GM10266 (cell line): ENCODE data around the gene SLC25A26.

Experiments used
- DNase-seq: peaks from one replicate; pipeline ENCODE4 v3.0.0; 2012; ENCODE audit errors: extremely low spot score
- TF ChIP-seq, protein P1 (sequence below): IDR thresholded peaks from 2 replicates; pipeline ENCODE4 v1.5.1; 2012; ENCODE audit warnings: mild to moderate bottlenecking, low read depth; ENCODE audit not compliant: control insufficient read depth, insufficient read depth; ENCODE audit errors: missing control alignments

The SLC25A26 gene

GRCh38 chr3:66405701-66406091, 184.9 kb downstream of the SLC25A26 start:
- TF ChIP-seq, protein P1, sequence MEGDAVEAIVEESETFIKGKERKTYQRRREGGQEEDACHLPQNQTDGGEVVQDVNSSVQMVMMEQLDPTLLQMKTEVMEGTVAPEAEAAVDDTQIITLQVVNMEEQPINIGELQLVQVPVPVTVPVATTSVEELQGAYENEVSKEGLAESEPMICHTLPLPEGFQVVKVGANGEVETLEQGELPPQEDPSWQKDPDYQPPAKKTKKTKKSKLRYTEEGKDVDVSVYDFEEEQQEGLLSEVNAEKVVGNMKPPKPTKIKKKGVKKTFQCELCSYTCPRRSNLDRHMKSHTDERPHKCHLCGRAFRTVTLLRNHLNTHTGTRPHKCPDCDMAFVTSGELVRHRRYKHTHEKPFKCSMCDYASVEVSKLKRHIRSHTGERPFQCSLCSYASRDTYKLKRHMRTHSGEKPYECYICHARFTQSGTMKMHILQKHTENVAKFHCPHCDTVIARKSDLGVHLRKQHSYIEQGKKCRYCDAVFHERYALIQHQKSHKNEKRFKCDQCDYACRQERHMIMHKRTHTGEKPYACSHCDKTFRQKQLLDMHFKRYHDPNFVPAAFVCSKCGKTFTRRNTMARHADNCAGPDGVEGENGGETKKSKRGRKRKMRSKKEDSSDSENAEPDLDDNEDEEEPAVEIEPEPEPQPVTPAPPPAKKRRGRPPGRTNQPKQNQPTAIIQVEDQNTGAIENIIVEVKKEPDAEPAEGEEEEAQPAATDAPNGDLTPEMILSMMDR = no peak
- DNase-seq = no peak

GRCh38 chr3:66406163-66406562, 185.4 kb downstream of the SLC25A26 start:
- TF ChIP-seq, protein P1 = no peak
- DNase-seq = no peak

DNA sequence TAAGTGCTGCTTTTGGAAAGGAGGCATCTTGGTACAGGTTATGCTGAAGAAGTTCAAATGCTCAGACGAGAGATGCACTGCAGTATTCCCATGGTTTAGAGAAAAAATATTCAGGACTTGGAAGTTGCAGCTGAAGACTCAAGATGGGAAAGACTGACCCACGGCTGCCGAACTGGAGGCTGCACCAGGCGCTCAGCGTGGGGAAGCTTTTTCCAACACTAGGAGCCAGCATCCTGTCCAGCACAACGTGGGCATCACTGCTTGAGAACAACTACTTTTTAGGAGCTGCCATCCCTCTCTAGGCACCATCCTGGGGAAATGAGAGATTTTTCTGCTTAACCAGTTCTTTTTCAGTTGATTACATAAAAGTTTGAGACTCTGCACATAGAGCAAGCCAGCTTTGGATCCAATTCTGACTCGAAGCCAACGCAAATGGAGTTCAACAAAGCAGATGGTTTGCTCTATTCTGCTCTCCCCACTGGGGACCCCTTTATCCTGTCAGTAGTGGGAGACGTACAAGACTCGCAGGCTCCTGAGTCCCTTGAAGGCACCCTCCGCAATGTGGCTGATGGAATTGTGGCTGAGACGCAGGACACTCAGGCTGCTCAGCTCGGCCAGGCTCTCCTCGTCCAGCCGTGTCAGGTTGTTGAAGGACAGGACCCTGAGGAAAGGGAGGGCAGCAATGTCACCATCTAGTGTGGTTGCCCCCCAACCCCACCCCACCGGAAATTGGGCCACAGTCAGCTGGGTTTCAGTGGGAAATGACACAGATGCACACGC, 186.2 kb downstream of the SLC25A26 start:
- TF ChIP-seq, protein P1 = no peak
- no peak for DNase-seq

DNA sequence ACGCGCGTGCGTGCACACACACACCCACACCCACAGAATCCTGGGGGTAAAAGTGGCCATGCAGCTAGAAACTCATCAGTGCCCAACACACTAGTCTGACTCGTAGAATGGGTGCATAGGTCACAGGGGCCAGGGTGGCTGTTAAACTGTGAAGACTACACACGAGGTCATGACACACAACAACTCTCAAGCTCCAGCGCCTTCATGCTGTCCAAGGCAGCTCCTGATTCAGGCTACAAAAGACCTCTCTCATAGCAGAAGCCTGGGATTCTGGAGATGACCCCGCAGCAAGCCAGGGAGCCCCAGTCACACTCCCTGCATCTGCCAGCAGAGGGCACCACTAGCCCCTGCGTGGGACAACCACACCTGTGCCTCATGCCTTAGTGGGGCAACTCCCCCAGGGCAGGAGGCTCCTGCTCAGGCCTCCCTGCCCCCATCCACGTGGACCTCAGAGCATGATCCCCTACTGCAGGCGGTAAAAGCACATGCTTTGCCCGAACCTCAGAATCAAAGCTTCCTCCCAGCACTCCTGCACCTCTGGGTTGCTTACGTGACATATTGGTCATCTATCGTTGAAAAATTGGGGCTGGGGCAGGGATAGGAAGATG, 186.9 kb downstream of the SLC25A26 start:
- TF ChIP-seq, protein P1 = peak; percentile 91
- DNase-seq = peak; percentile 86

DNA sequence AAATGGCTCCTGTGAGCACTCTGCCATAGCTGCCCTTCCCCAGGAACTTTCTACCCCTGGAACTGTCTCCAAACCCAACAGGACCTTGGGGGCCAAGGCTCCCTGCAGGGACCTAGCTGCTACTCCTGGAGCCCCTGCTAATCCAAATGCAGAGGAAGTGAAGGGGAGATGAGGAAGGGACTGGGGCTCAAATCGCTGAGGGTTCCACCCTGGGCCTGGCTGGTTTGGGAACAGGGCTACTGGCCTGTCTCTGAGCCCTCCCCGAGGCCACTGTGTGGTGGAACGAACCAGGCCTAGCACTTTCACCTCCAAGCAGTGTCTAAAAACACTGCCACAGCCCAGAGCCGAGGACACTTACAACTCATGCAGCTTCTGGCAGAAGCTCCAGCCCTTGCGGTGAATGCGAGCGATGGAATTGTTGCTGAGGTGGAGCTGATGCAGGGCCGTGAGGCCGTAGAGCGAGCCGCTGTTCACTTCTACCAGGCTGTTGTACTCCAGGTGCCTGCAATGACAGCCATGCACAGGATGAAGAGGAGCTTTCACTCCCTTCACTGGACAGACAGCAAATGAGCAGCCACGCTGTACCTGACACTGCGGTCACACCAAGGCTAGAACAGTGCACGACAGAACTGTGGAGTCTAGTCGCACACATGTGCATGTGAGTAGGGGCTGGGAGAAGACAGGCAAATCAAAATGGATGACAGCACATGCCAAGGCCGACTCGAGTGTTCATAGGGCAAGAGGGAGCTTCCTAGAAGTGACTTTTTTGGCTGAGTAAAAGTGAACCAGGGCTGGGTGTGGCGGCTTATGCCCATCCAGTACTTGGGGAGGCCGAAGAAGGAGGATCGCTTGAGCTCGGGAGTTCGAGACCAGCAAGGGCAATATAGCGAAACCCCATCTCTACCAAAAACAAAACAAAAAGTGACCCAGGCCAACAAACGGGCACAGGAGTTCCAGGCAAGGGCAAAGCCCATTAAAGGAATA, 189.3 kb downstream of the SLC25A26 start:
- DNase-seq = no peak
- TF ChIP-seq, protein P1 = no peak

GRCh38 chr3:66410976-66411375, 190.2 kb downstream of the SLC25A26 start:
- TF ChIP-seq, protein P1 = no peak
- no peak for DNase-seq

DNA sequence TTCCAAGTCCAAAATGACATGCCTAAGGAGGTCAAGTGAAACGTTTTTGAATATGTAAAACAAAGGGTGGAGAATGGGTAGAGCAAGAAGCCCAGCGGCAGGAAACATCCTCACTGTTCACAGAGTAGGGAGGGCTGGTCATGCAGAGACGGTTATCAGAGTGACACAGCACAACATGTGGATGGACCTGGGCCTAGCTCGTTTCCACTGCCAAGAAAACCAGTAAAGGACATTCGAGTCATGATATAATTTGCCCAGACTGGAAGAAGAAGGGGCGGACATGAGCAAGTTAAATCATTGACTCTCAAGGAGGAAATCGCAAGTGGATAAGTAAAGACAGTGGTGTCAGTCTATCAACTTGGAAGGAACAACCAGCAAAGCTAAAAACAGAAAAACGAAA, 190.7 kb downstream of the SLC25A26 start:
- DNase-seq = no peak
- TF ChIP-seq, protein P1 = no peak
